ENCODE data around the gene DDX27. TPM values are rescaled to one million over a fixed set of nuclear protein-coding genes. Genes with fewer than 3 reads are reported as not detected.

Gene DDX27
- total and polyA plus RNA-seq, 2 of the 13 experiments (the other 11 are each of a cell fraction or from before 2014, with no cell fraction given): 42.6 to 72.8 TPM

DNA sequence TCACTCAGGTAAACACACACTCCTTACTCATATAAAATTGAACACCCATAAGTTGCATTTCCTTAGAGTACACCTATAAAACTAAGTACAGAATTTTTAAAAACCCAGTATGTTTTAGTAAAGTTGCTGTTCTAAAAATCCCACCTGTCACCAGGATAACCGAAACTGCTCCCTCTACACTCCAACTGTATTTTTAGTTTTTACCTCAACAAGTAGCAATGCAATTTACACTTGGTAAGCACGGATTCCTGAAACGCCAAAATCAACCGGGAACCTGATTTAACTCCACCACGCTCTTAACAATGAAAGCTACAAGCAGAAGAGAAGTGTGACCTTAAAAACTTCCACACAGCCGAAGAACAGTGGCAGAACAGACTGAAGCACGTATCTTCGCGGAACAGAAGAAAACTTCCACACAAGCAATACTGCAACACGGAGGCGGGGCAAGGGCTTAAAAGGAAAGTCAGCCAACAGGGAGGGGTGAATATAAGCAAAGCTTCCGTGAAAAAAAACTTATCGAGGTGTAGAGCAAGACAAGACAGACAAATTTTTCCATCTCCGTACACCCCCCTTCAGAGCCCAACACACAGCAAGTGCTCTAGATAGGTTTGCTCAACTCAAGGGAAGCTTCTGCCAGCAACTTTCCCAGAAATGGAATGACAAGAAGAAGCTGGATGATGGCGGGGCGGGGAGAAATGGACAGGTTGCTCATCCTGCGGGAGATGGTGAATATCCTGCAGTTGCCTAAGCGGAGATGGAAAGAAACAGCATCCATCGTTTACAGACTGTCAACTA, 32.5 kb upstream of the DDX27 start (continued):
- TF ChIP-seq, protein P1, sequence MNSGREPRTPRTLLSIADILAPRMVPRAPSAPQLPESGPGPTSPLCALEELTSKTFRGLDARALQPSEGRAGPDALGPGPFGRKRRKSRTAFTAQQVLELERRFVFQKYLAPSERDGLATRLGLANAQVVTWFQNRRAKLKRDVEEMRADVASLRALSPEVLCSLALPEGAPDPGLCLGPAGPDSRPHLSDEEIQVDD (CRISPR knock-in tag; IDR thresholded peaks at IDR 0.05; ENCODE audit: borderline replicate concordance): no peak
- TF ChIP-seq, protein P2, sequence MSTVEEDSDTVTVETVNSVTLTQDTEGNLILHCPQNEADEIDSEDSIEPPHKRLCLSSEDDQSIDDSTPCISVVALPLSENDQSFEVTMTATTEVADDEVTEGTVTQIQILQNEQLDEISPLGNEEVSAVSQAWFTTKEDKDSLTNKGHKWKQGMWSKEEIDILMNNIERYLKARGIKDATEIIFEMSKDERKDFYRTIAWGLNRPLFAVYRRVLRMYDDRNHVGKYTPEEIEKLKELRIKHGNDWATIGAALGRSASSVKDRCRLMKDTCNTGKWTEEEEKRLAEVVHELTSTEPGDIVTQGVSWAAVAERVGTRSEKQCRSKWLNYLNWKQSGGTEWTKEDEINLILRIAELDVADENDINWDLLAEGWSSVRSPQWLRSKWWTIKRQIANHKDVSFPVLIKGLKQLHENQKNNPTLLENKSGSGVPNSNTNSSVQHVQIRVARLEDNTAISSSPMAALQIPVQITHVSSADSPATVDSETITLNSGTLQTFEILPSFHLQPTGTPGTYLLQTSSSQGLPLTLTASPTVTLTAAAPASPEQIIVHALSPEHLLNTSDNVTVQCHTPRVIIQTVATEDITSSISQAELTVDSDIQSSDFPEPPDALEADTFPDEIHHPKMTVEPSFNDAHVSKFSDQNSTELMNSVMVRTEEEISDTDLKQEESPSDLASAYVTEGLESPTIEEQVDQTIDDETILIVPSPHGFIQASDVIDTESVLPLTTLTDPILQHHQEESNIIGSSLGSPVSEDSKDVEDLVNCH (CRISPR knock-in tag; IDR thresholded peaks at IDR 0.05): no peak
- TF ChIP-seq NR2C2 (CRISPR knock-in tag; IDR thresholded peaks at IDR 0.05; ENCODE audit: borderline replicate concordance): no peak; the same call in 1 of the 2 replicates
- no peak for TF ChIP-seq ZFP1 (CRISPR knock-in tag; IDR thresholded peaks at IDR 0.05)
- TF ChIP-seq, protein P3, sequence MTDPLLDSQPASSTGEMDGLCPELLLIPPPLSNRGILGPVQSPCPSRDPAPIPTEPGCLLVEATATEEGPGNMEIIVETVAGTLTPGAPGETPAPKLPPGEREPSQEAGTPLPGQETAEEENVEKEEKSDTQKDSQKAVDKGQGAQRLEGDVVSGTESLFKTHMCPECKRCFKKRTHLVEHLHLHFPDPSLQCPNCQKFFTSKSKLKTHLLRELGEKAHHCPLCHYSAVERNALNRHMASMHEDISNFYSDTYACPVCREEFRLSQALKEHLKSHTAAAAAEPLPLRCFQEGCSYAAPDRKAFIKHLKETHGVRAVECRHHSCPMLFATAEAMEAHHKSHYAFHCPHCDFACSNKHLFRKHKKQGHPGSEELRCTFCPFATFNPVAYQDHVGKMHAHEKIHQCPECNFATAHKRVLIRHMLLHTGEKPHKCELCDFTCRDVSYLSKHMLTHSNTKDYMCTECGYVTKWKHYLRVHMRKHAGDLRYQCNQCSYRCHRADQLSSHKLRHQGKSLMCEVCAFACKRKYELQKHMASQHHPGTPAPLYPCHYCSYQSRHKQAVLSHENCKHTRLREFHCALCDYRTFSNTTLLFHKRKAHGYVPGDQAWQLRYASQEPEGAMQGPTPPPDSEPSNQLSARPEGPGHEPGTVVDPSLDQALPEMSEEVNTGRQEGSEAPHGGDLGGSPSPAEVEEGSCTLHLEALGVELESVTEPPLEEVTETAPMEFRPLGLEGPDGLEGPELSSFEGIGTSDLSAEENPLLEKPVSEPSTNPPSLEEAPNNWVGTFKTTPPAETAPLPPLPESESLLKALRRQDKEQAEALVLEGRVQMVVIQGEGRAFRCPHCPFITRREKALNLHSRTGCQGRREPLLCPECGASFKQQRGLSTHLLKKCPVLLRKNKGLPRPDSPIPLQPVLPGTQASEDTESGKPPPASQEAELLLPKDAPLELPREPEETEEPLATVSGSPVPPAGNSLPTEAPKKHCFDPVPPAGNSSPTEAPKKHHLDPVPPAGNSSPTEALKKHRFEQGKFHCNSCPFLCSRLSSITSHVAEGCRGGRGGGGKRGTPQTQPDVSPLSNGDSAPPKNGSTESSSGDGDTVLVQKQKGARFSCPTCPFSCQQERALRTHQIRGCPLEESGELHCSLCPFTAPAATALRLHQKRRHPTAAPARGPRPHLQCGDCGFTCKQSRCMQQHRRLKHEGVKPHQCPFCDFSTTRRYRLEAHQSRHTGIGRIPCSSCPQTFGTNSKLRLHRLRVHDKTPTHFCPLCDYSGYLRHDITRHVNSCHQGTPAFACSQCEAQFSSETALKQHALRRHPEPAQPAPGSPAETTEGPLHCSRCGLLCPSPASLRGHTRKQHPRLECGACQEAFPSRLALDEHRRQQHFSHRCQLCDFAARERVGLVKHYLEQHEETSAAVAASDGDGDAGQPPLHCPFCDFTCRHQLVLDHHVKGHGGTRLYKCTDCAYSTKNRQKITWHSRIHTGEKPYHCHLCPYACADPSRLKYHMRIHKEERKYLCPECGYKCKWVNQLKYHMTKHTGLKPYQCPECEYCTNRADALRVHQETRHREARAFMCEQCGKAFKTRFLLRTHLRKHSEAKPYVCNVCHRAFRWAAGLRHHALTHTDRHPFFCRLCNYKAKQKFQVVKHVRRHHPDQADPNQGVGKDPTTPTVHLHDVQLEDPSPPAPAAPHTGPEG (CRISPR knock-in tag; IDR thresholded peaks at IDR 0.05): no peak
- TF ChIP-seq ZNF607 (CRISPR knock-in tag; IDR thresholded peaks at IDR 0.05; ENCODE audit: borderline replicate concordance): 0 out of 2 replicates have a peak, but pooled peaks have one; percentile 40
- TF ChIP-seq, protein P4, sequence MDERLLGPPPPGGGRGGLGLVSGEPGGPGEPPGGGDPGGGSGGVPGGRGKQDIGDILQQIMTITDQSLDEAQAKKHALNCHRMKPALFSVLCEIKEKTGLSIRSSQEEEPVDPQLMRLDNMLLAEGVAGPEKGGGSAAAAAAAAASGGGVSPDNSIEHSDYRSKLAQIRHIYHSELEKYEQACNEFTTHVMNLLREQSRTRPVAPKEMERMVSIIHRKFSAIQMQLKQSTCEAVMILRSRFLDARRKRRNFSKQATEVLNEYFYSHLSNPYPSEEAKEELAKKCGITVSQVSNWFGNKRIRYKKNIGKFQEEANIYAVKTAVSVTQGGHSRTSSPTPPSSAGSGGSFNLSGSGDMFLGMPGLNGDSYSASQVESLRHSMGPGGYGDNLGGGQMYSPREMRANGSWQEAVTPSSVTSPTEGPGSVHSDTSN (CRISPR knock-in tag; IDR thresholded peaks at IDR 0.05): no peak
- TF ChIP-seq ZBTB3 (CRISPR knock-in tag; IDR thresholded peaks at IDR 0.05; ENCODE audit: borderline replicate concordance, low read depth): 0 out of 2 replicates have a peak, but pooled peaks have one; percentile 22
- TF ChIP-seq, protein P5, sequence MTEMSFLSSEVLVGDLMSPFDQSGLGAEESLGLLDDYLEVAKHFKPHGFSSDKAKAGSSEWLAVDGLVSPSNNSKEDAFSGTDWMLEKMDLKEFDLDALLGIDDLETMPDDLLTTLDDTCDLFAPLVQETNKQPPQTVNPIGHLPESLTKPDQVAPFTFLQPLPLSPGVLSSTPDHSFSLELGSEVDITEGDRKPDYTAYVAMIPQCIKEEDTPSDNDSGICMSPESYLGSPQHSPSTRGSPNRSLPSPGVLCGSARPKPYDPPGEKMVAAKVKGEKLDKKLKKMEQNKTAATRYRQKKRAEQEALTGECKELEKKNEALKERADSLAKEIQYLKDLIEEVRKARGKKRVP (CRISPR knock-in tag; IDR thresholded peaks at IDR 0.05): no peak; a peak in 1 of 4 replicates
- no peak for TF ChIP-seq RFXANK (CRISPR knock-in tag; IDR thresholded peaks at IDR 0.05)
- no peak for TF ChIP-seq MBNL3 (CRISPR knock-in tag; conservative IDR thresholded peaks at IDR 0.05)
- TF ChIP-seq, protein P6, sequence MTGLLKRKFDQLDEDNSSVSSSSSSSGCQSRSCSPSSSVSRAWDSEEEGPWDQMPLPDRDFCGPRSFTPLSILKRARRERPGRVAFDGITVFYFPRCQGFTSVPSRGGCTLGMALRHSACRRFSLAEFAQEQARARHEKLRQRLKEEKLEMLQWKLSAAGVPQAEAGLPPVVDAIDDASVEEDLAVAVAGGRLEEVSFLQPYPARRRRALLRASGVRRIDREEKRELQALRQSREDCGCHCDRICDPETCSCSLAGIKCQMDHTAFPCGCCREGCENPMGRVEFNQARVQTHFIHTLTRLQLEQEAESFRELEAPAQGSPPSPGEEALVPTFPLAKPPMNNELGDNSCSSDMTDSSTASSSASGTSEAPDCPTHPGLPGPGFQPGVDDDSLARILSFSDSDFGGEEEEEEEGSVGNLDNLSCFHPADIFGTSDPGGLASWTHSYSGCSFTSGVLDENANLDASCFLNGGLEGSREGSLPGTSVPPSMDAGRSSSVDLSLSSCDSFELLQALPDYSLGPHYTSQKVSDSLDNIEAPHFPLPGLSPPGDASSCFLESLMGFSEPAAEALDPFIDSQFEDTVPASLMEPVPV (CRISPR knock-in tag; IDR thresholded peaks at IDR 0.05): no peak
- TF ChIP-seq ZNF292 (CRISPR knock-in tag; IDR thresholded peaks at IDR 0.05; ENCODE audit: borderline replicate concordance, low read depth): no peak; the same call in 1 of the 2 replicates
- TF ChIP-seq ZNF615 (CRISPR knock-in tag; IDR thresholded peaks at IDR 0.05; ENCODE audit: borderline replicate concordance): 0 out of 2 replicates have a peak, but pooled peaks have one; percentile 51
- TF ChIP-seq ZEB1 (IDR thresholded peaks at IDR 0.05; ENCODE audit: insufficient replicate concordance, low read depth): no peak
